CD4-positive, alpha-beta memory T cell (primary cell): ENCODE data around the gene TUBA4A. TPM values are rescaled to one million over a fixed set of nuclear protein-coding genes. Genes with fewer than 3 reads are reported as not detected.
"Not testable (repeated sequence)": the region's sequence is repeated elsewhere in the genome, so short reads cannot be mapped to it uniquely, and the experiment has no call there.

ENCODE experiments used
- CTCF ChIA-PET: fragments of 350-600 bp; sonication (Branson Sonifier 250); formaldehyde crosslinking; loops from one replicate; lab custom pipeline; 2021; ENCODE audit warnings: inconsistent platforms; ENCODE audit not compliant: partially characterized antibody; lab: Charles Lee
- POLR2A ChIA-PET: fragments of 350-600 bp; sonication (Branson Sonifier 250); formaldehyde crosslinking; loops from one replicate; lab custom pipeline; 2021; ENCODE audit not compliant: partially characterized antibody; lab: Charles Lee
- DNase-seq, 5 donors: peaks; one replicate each; pipeline versions ENCODE4 v3.0.0 to v3.0.0-alpha.2; 2020 to 2022; ENCODE audit warnings: mixed read lengths in 1 of 5
- H3K27ac ChIP-seq: one replicate; pipeline ENCODE4 v1.7.0; 2013; ENCODE audit warnings: low read depth, low read length
- H3K27me3 ChIP-seq: 2 replicates; pipeline ENCODE4 v1.7.0; 2013; ENCODE audit warnings: mild to moderate bottlenecking, low read length, moderate library complexity; ENCODE audit not compliant: insufficient read depth
- H3K36me3 ChIP-seq: 2 replicates; pipeline ENCODE4 v1.7.0; 2013; ENCODE audit warnings: mild to moderate bottlenecking, low read length, moderate library complexity; ENCODE audit not compliant: insufficient read depth
- H3K4me1 ChIP-seq: 2 replicates; pipeline ENCODE4 v1.7.0; 2013; ENCODE audit warnings: mild to moderate bottlenecking, low read length, moderate library complexity; ENCODE audit not compliant: insufficient read depth
- H3K4me3 ChIP-seq, 2 donors: one replicate each; pipeline ENCODE4 v1.7.0; 2013; ENCODE audit warnings: low read length in 2 of 2, mild to moderate bottlenecking in 1 of 2
- H3K9me3 ChIP-seq, 2 donors: one replicate each; pipeline ENCODE4 v1.7.0; 2013; ENCODE audit warnings: low read length in 2 of 2, control low read depth in 1 of 2; ENCODE audit not compliant: control insufficient read depth in 1 of 2
- H3K27ac Mint-ChIP-seq, 7 donors: one replicate each; pipeline ENCODE4 v1.8.0; 2020 to 2021; ENCODE audit warnings: mixed read lengths in 7 of 7, mild to moderate bottlenecking in 6 of 7, inconsistent platforms in 3 of 7, moderate library complexity in 3 of 7
- H3K27me3 Mint-ChIP-seq, 2 donors: one replicate each; pipeline ENCODE4 v1.8.0; 2020 to 2021; ENCODE audit warnings: mixed read lengths in 2 of 2
- H3K36me3 Mint-ChIP-seq, 2 donors: one replicate each; pipeline ENCODE4 v1.8.0; 2020 to 2021; ENCODE audit warnings: mixed read lengths in 2 of 2, inconsistent platforms in 1 of 2, mild to moderate bottlenecking in 1 of 2
- H3K4me1 Mint-ChIP-seq, 4 donors: one replicate each; pipeline ENCODE4 v1.8.0; 2020 to 2021; ENCODE audit warnings: mixed read lengths in 4 of 4, mild to moderate bottlenecking in 1 of 4
- H3K4me3 Mint-ChIP-seq, 8 donors: one replicate each; pipeline ENCODE4 v1.8.0; 2020 to 2021; ENCODE audit warnings: mixed read lengths in 8 of 8, mild to moderate bottlenecking in 7 of 8, moderate library complexity in 6 of 8, inconsistent platforms in 3 of 8
- H3K9me3 Mint-ChIP-seq, 8 donors: one replicate each; pipeline ENCODE4 v1.8.0; 2020 to 2021; ENCODE audit warnings: mixed read lengths in 8 of 8, mild to moderate bottlenecking in 5 of 8, inconsistent platforms in 3 of 8, moderate library complexity in 1 of 8
- intact Hi-C: fragments of 100-400 bp; cut with micrococcal nuclease; formaldehyde crosslinking; loops from one replicate; pipeline ENCODE4 v1.15.1; 2023
- polyA plus RNA-seq, 2 donors: library from polyadenylated mRNA; unstranded; fragments of 300-500 nt; fragmentation: Illumina TruSeq; gene quantifications; one replicate each; pipeline ENCODE4 v1.2.3, GENCODE V29; 2021
- total RNA-seq, 2 experiments: library from RNA; stranded (reverse); gene quantifications; one replicate each; pipeline ENCODE4 v1.2.3, GENCODE V29; 2021

Gene TUBA4A
- total and polyA plus RNA-seq, 4 experiments from 2014 or later = 157 to 268 (median 251) TPM

GRCh38 chr2:219261024-219261855, 7.5 kb upstream of the TUBA4A start:
- peaks cover 1 to 6% of the 10 kb centered on the region in 2 donors for H3K27me3 Mint-ChIP-seq
- POLR2A ChIA-PET = interaction anchor here (0.7 to 4.0 kb wide), 6 partner anchors 8 to 84 kb away, joined by 3 to 19 read pairs (median 5); partner anchors contain the start of genes ANKZF1, ATG9A, CNPPD1 and DNAJB2
- H3K27ac Mint-ChIP-seq = no peak overlapping the region
- no peak for DNase-seq
- no peaks in the 10 kb centered on the region for H3K9me3 ChIP-seq
- H3K9me3 Mint-ChIP-seq = no peaks in the 10 kb centered on the region
- peaks cover 0 to 2% (median 2%) of the 10 kb centered on the region in 4 donors for H3K4me1 Mint-ChIP-seq
- H3K36me3 ChIP-seq = no peaks in the 10 kb centered on the region
- no peak overlapping the region for H3K4me3 ChIP-seq
- no peaks in the 10 kb centered on the region for H3K4me1 ChIP-seq
- H3K4me3 Mint-ChIP-seq = no peak overlapping the region
- H3K27me3 ChIP-seq = no peaks in the 10 kb centered on the region
- H3K36me3 Mint-ChIP-seq = no peaks in the 10 kb centered on the region
- no peak overlapping the region for H3K27ac ChIP-seq
- intact Hi-C loops = no loop called here
- CTCF ChIA-PET = interaction anchor here (1.0 to 5.6 kb wide), 5 partner anchors 9 to 50 kb away, joined by 3 to 42 read pairs (median 4); partner anchors contain the start of gene DNAJB2

- H3K9me3 Mint-ChIP-seq, DNase-seq, H3K27ac Mint-ChIP-seq, H3K36me3 ChIP-seq, H3K4me3 Mint-ChIP-seq, H3K27me3 Mint-ChIP-seq, H3K36me3 Mint-ChIP-seq, H3K4me1 ChIP-seq, intact Hi-C loops, H3K27me3 ChIP-seq, H3K27ac ChIP-seq, H3K4me3 ChIP-seq, H3K9me3 ChIP-seq: not testable (repeated sequence)
- peaks cover 8 to 18% (median 12%) of the 10 kb centered on the region in 4 donors for H3K4me1 Mint-ChIP-seq
- CTCF ChIA-PET = interaction anchor here (1.1 to 3.3 kb wide), 5 partner anchors 10 to 83 kb away, joined by 3 to 31 read pairs (median 7); partner anchors contain the start of gene DNAJB2
- POLR2A ChIA-PET = interaction anchor here (1.2 to 2.2 kb wide), 4 partner anchors 9 to 83 kb away, joined by 3 to 11 read pairs (median 6); partner anchors contain the start of genes ANKZF1, ATG9A, CNPPD1 and DNAJB2
These were observed 5.2 kb upstream of the TUBA4A start for GRCh38 chr2:219258942-219259341.

DNA sequence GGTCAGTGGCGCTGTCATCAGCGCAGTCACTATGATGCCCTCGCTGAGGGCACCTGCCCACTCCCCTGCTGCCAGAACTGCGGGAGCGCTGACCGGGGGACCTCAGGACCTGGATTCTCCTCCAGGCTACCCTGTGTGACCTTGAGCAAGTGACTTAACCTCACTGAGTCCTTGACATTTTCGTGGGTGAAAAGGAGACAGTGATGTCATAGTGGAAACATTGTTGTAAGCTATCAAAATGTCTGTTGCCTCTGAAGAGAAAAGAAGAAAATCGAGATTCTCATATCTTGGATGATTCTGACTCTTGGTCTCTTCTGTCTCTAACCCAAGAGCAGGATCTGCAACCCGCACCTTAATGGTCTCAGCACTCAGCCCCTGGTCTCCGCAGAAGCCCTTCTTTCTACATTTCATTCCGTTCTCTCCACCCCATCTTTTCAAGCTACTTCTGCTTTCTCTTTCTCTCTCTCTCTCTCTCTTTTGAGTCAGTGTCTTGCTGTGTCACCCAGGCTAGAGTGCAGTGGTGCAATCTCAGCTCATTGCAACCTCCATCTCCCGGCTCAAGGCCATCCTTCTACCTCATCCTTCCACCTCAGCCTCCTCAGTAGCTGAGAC, 978 bp upstream of the TUBA4A start:
- Histone ChIP-seq H3K9me3 (no peaks in the 10 kb centered on the region), H3K27me3 (no peaks in the 10 kb centered on the region), H3K4me3 (peak overlapping the region; percentile 94 to 100), H3K36me3 (peaks cover 22% of the 10 kb centered on the region), H3K27ac (peak overlapping the region; percentile 87), H3K4me1 (peaks cover 35% of the 10 kb centered on the region)
- H3K27ac Mint-ChIP-seq = peak overlapping the region; percentile 90 to 98 (median 96)
- H3K4me3 Mint-ChIP-seq = peak overlapping the region; percentile 84 to 98 (median 90)
- H3K4me1 Mint-ChIP-seq = peaks cover 28 to 53% (median 40%) of the 10 kb centered on the region in 4 donors
- H3K27me3 Mint-ChIP-seq = peaks cover under 1% of the 10 kb centered on the region in 2 donors
- POLR2A ChIA-PET = interaction anchor here (0.8 to 12.0 kb wide), 22 partner anchors 8 to 858 kb away, joined by 3 to 684 read pairs (median 12); partner anchors contain the start of genes ABCB6, ANKZF1, ATG9A and CNPPD1
- intact Hi-C loops = loop anchor here (5.0 kb wide), 1 partner anchor 857 kb away; the partner anchor contains the start of gene CTDSP1
- H3K36me3 Mint-ChIP-seq = peaks cover 27 to 46% of the 10 kb centered on the region in 2 donors
- peaks cover 0 to 4% (median 0%) of the 10 kb centered on the region in 8 donors for H3K9me3 Mint-ChIP-seq
- peak; percentile 68 to 80 (median 71) for DNase-seq
- CTCF ChIA-PET = interaction anchor here (0.6 to 12.8 kb wide), 19 partner anchors 9 to 378 kb away, joined by 3 to 150 read pairs (median 5); partner anchors contain the start of genes ANKZF1, ATG9A, CNPPD1 and DNAJB2

DNA sequence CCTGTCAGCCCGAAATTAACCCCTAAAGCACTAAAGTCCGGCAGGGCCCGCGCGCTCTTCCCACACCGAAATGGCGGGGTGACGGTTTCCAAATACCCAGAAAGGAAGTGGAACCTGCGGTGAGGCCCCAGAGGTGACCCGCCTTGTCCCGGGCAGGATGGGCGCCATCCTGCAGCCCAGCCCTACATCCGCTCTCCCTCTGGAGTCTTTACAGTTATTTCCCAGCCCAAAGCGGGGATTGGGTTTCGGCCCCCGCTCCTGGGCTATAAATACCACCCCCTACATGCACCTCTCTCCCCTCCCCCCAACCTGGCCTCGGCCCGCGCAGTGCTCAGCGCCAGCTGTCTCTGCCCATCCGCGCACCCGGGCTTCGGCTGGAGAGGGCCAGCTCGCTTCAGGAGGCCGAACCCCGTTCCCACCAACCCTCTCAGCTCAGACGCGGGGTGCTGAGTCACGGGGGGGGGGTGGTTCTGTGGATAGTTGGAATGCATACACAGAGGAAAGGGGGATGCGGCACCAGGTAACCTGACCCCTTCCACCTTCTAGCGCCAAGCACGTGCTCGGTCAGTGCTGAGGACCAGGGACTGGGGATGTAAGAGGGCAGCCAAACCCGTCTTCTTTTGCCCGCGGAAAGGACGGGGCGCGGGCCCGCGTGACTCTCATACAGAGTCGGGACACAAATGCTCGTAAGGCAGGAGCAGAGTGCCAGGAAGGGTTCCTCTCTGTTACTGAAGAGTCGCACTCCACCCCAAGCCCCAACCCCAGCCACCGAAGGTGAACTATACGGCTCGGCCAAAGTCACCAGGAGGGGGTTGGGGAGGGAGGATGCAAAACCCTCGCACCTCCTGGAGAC, 592 bp downstream of the TUBA4A start, which contains the start of gene TUBA4B:
TSS of gene TUBA4B (plus strand) at position 344 of the 853 bp plus-strand sequence. CDS start at position 509, 165 bp downstream.
- intact Hi-C loops = loop anchor here (1.0 to 5.0 kb wide), 10 partner anchors 8 to 856 kb away; partner anchors contain the start of genes ANKZF1, ATG9A, CTDSP1 and DNAJB2
- DNase-seq = peak; percentile 42 to 66 (median 52)
- Mint-ChIP-seq H3K27ac (peak within 1 kb of the TSS; percentile 92 to 97 (median 96)), H3K4me1 (peaks cover 40 to 69% (median 52%) of the 10 kb centered on the region in 4 donors), H3K4me3 (peak within 1 kb of the TSS; percentile 85 to 99 (median 94)), H3K36me3 (peaks cover 41 to 59% of the 10 kb centered on the region in 2 donors), H3K9me3 (peaks cover 0 to 4% (median 0%) of the 10 kb centered on the region in 8 donors), H3K27me3 (no peaks in the 10 kb centered on the region)
- ChIA-PET CTCF (interaction anchor here (1.1 to 12.8 kb wide), 12 partner anchors 8 to 135 kb away, joined by 3 to 150 read pairs (median 10); partner anchors contain the start of genes ABCB6, ANKZF1, ATG9A and CNPPD1), POLR2A (interaction anchor here (0.6 to 12.0 kb wide), 19 partner anchors 8 to 368 kb away, joined by 3 to 684 read pairs (median 12); partner anchors contain the start of genes ABCB6, ANKZF1, ATG9A and CNPPD1)
- Histone ChIP-seq H3K27me3 (no peaks in the 10 kb centered on the region), H3K36me3 (peaks cover 22% of the 10 kb centered on the region), H3K27ac (peak within 1 kb of the TSS; percentile 87), H3K9me3 (no peaks in the 10 kb centered on the region), H3K4me3 (peak within 1 kb of the TSS; percentile 94 to 100), H3K4me1 (peaks cover 51% of the 10 kb centered on the region)

- Histone ChIP-seq H3K27me3 (no peaks in the 10 kb centered on the region), H3K4me3 (peak overlapping the region; percentile 94 to 100), H3K27ac (peak overlapping the region; percentile 87), H3K36me3 (peaks cover 22% of the 10 kb centered on the region), H3K9me3 (no peaks in the 10 kb centered on the region), H3K4me1 (peaks cover 56% of the 10 kb centered on the region)
- peak overlapping the region; percentile 92 to 97 (median 96) for H3K27ac Mint-ChIP-seq
- H3K4me1 Mint-ChIP-seq = peaks cover 45 to 75% (median 58%) of the 10 kb centered on the region in 4 donors
- CTCF ChIA-PET = interaction anchor here (1.1 to 12.8 kb wide), 8 partner anchors 8 to 76 kb away, joined by 3 to 150 read pairs (median 14); partner anchors contain the start of genes ABCB6, ANKZF1, ATG9A and CNPPD1
- no peaks in the 10 kb centered on the region for H3K27me3 Mint-ChIP-seq
- POLR2A ChIA-PET = interaction anchor here (0.6 to 12.0 kb wide), 17 partner anchors 7 to 367 kb away, joined by 3 to 684 read pairs (median 19); partner anchors contain the start of genes ABCB6, ANKZF1, ATG9A and CNPPD1
- peaks cover 0 to 4% (median 0%) of the 10 kb centered on the region in 8 donors for H3K9me3 Mint-ChIP-seq
- H3K36me3 Mint-ChIP-seq = peaks cover 45 to 65% of the 10 kb centered on the region in 2 donors
- H3K4me3 Mint-ChIP-seq = peak overlapping the region; percentile 85 to 99 (median 94)
- intact Hi-C loops = loop anchor here (2.0 to 5.0 kb wide), 2 partner anchors 136 to 855 kb away; partner anchors contain the start of gene CTDSP1
- DNase-seq = no peak
These were observed 1.2 kb downstream of the TUBA4A start for GRCh38 chr2:219252570-219252899.
